Measurements from ENCODE around the gene ATP11A.

The ATP11A gene

GRCh38 chr13:112754281-112755025 lies 64.6 kb downstream of the ATP11A start:
- Histone ChIP-seq H3K9ac (ENCODE audit: low read length) (no peak overlapping the region), H3K4me3 (ENCODE audit: low read length) (no peak overlapping the region), H3K27me3 (ENCODE audit: control insufficient read depth, insufficient read depth, low read length) (no peaks in the 10 kb centered on the region), H3K9me3 (ENCODE audit: control insufficient read depth, low read depth, low read length) (no peaks in the 10 kb centered on the region), H3K36me3 (ENCODE audit: control insufficient read depth, low read depth, low read length) (no peaks in the 10 kb centered on the region), H3K27ac (ENCODE audit: low read length) (no peak overlapping the region), H3K4me1 (ENCODE audit: control insufficient read depth, low read depth, low read length) (peaks cover 2% of the 10 kb centered on the region)

GRCh38 chr13:112755331-112755730 lies 65.5 kb downstream of the ATP11A start:
- Histone ChIP-seq H3K4me3 (ENCODE audit: low read length) (no peak overlapping the region), H3K27ac (ENCODE audit: low read length) (no peak overlapping the region), H3K9me3 (ENCODE audit: control insufficient read depth, low read depth, low read length) (no peaks in the 10 kb centered on the region), H3K9ac (ENCODE audit: low read length) (no peak overlapping the region), H3K4me1 (ENCODE audit: control insufficient read depth, low read depth, low read length) (peaks cover 2% of the 10 kb centered on the region), H3K27me3 (ENCODE audit: control insufficient read depth, insufficient read depth, low read length) (no peaks in the 10 kb centered on the region), H3K36me3 (ENCODE audit: control insufficient read depth, low read depth, low read length) (no peaks in the 10 kb centered on the region)

GRCh38 chr13:112756081-112756480 lies 66.2 kb downstream of the ATP11A start:
- no peak overlapping the region for H3K27ac ChIP-seq (ENCODE audit: low read length)
- no peak overlapping the region for H3K4me3 ChIP-seq (ENCODE audit: low read length)
- H3K9ac ChIP-seq (ENCODE audit: low read length) = no peak overlapping the region
- H3K4me1 ChIP-seq (ENCODE audit: control insufficient read depth, low read depth, low read length) = peaks cover 2% of the 10 kb centered on the region
- no peaks in the 10 kb centered on the region for H3K9me3 ChIP-seq (ENCODE audit: control insufficient read depth, low read depth, low read length)
- H3K36me3 ChIP-seq (ENCODE audit: control insufficient read depth, low read depth, low read length) = no peaks in the 10 kb centered on the region
- H3K27me3 ChIP-seq (ENCODE audit: control insufficient read depth, insufficient read depth, low read length) = no peaks in the 10 kb centered on the region

- no peak overlapping the region for H3K27ac ChIP-seq (ENCODE audit: low read length)
- peaks cover 2% of the 10 kb centered on the region for H3K4me1 ChIP-seq (ENCODE audit: control insufficient read depth, low read depth, low read length)
- H3K27me3 ChIP-seq (ENCODE audit: control insufficient read depth, insufficient read depth, low read length) = no peaks in the 10 kb centered on the region
- no peaks in the 10 kb centered on the region for H3K36me3 ChIP-seq (ENCODE audit: control insufficient read depth, low read depth, low read length)
- H3K4me3 ChIP-seq (ENCODE audit: low read length) = no peak overlapping the region
- H3K9me3 ChIP-seq (ENCODE audit: control insufficient read depth, low read depth, low read length) = no peaks in the 10 kb centered on the region
- no peak overlapping the region for H3K9ac ChIP-seq (ENCODE audit: low read length)
These were observed 66.7 kb downstream of the ATP11A start for GRCh38 chr13:112756511-112756966.

- H3K9ac ChIP-seq (ENCODE audit: low read length) = no peak overlapping the region
- H3K9me3 ChIP-seq (ENCODE audit: control insufficient read depth, low read depth, low read length) = no peaks in the 10 kb centered on the region
- no peaks in the 10 kb centered on the region for H3K27me3 ChIP-seq (ENCODE audit: control insufficient read depth, insufficient read depth, low read length)
- H3K36me3 ChIP-seq (ENCODE audit: control insufficient read depth, low read depth, low read length) = no peaks in the 10 kb centered on the region
- H3K27ac ChIP-seq (ENCODE audit: low read length) = no peak overlapping the region
- H3K4me3 ChIP-seq (ENCODE audit: low read length) = no peak overlapping the region
- peaks cover 6% of the 10 kb centered on the region for H3K4me1 ChIP-seq (ENCODE audit: control insufficient read depth, low read depth, low read length)
These were observed 67.3 kb downstream of the ATP11A start for GRCh38 chr13:112756967-112757758.

GRCh38 chr13:112757759-112758086 lies 67.9 kb downstream of the ATP11A start:
- H3K9me3 ChIP-seq (ENCODE audit: control insufficient read depth, low read depth, low read length) = no peaks in the 10 kb centered on the region
- no peak overlapping the region for H3K4me3 ChIP-seq (ENCODE audit: low read length)
- H3K27ac ChIP-seq (ENCODE audit: low read length) = no peak overlapping the region
- no peaks in the 10 kb centered on the region for H3K27me3 ChIP-seq (ENCODE audit: control insufficient read depth, insufficient read depth, low read length)
- H3K4me1 ChIP-seq (ENCODE audit: control insufficient read depth, low read depth, low read length) = peaks cover 10% of the 10 kb centered on the region
- H3K9ac ChIP-seq (ENCODE audit: low read length) = no peak overlapping the region
- H3K36me3 ChIP-seq (ENCODE audit: control insufficient read depth, low read depth, low read length) = no peaks in the 10 kb centered on the region

- Histone ChIP-seq H3K9ac (ENCODE audit: low read length) (no peak overlapping the region), H3K27ac (ENCODE audit: low read length) (no peak overlapping the region), H3K4me1 (ENCODE audit: control insufficient read depth, low read depth, low read length) (peaks cover 10% of the 10 kb centered on the region), H3K4me3 (ENCODE audit: low read length) (no peak overlapping the region), H3K36me3 (ENCODE audit: control insufficient read depth, low read depth, low read length) (no peaks in the 10 kb centered on the region), H3K9me3 (ENCODE audit: control insufficient read depth, low read depth, low read length) (no peaks in the 10 kb centered on the region), H3K27me3 (ENCODE audit: control insufficient read depth, insufficient read depth, low read length) (no peaks in the 10 kb centered on the region)
These were observed 69.2 kb downstream of the ATP11A start for GRCh38 chr13:112759053-112759452.

GRCh38 chr13:112759827-112760226 lies 70.0 kb downstream of the ATP11A start:
- peaks cover 10% of the 10 kb centered on the region for H3K4me1 ChIP-seq (ENCODE audit: control insufficient read depth, low read depth, low read length)
- H3K9ac ChIP-seq (ENCODE audit: low read length) = no peak overlapping the region
- no peak overlapping the region for H3K4me3 ChIP-seq (ENCODE audit: low read length)
- H3K9me3 ChIP-seq (ENCODE audit: control insufficient read depth, low read depth, low read length) = no peaks in the 10 kb centered on the region
- no peaks in the 10 kb centered on the region for H3K27me3 ChIP-seq (ENCODE audit: control insufficient read depth, insufficient read depth, low read length)
- no peak overlapping the region for H3K27ac ChIP-seq (ENCODE audit: low read length)
- H3K36me3 ChIP-seq (ENCODE audit: control insufficient read depth, low read depth, low read length) = no peaks in the 10 kb centered on the region

- no peaks in the 10 kb centered on the region for H3K9me3 ChIP-seq (ENCODE audit: control insufficient read depth, low read depth, low read length)
- no peaks in the 10 kb centered on the region for H3K36me3 ChIP-seq (ENCODE audit: control insufficient read depth, low read depth, low read length)
- H3K4me3 ChIP-seq (ENCODE audit: low read length) = no peak overlapping the region
- no peak overlapping the region for H3K9ac ChIP-seq (ENCODE audit: low read length)
- H3K27me3 ChIP-seq (ENCODE audit: control insufficient read depth, insufficient read depth, low read length) = no peaks in the 10 kb centered on the region
- peaks cover 10% of the 10 kb centered on the region for H3K4me1 ChIP-seq (ENCODE audit: control insufficient read depth, low read depth, low read length)
- no peak overlapping the region for H3K27ac ChIP-seq (ENCODE audit: low read length)
These were observed 70.6 kb downstream of the ATP11A start for GRCh38 chr13:112760435-112760834.

GRCh38 chr13:112760931-112761330 lies 71.1 kb downstream of the ATP11A start:
- no peaks in the 10 kb centered on the region for H3K36me3 ChIP-seq (ENCODE audit: control insufficient read depth, low read depth, low read length)
- H3K4me3 ChIP-seq (ENCODE audit: low read length) = no peak overlapping the region
- H3K4me1 ChIP-seq (ENCODE audit: control insufficient read depth, low read depth, low read length) = peaks cover 10% of the 10 kb centered on the region
- H3K9ac ChIP-seq (ENCODE audit: low read length) = no peak overlapping the region
- H3K27me3 ChIP-seq (ENCODE audit: control insufficient read depth, insufficient read depth, low read length) = no peaks in the 10 kb centered on the region
- no peak overlapping the region for H3K27ac ChIP-seq (ENCODE audit: low read length)
- H3K9me3 ChIP-seq (ENCODE audit: control insufficient read depth, low read depth, low read length) = no peaks in the 10 kb centered on the region

GRCh38 chr13:112761701-112762689 lies 72.2 kb downstream of the ATP11A start:
- no peaks in the 10 kb centered on the region for H3K36me3 ChIP-seq (ENCODE audit: control insufficient read depth, low read depth, low read length)

More at GRCh38 chr13:112761701-112762689, 72.2 kb downstream of the ATP11A start:
- peaks cover 10% of the 10 kb centered on the region for H3K4me1 ChIP-seq (ENCODE audit: control insufficient read depth, low read depth, low read length)
- no peak overlapping the region for H3K27ac ChIP-seq (ENCODE audit: low read length)
- H3K4me3 ChIP-seq (ENCODE audit: low read length) = no peak overlapping the region
- H3K9ac ChIP-seq (ENCODE audit: low read length) = no peak overlapping the region
- H3K9me3 ChIP-seq (ENCODE audit: control insufficient read depth, low read depth, low read length) = no peaks in the 10 kb centered on the region
- no peaks in the 10 kb centered on the region for H3K27me3 ChIP-seq (ENCODE audit: control insufficient read depth, insufficient read depth, low read length)
